GOT3 (cell line): ENCODE results near the gene PLIN1.
"Not testable (repeated sequence)": the region's sequence is repeated elsewhere in the genome, so short reads cannot be mapped to it uniquely, and the experiment has no call there.

Source experiments
- DNase-seq: peaks from one replicate; lab custom pipeline; 2025; ENCODE audit warnings: mixed read lengths; lab: John Stamatoyannopoulos, UW

The PLIN1 gene

GRCh38 chr15:89679212-89679611 lies at the start of gene PLIN1:
TSS of gene PLIN1 (minus strand) at chr15:89679367. CDS start at chr15:89677489, 1,878 bp downstream.
- DNase-seq = no peak

GRCh38 chr15:89728254-89728653 lies 49.1 kb upstream of the PLIN1 start:
- no peak for DNase-seq

- no peak for DNase-seq
Measured at GRCh38 chr15:89725064-89725463, 45.9 kb upstream of the PLIN1 start.

- DNase-seq = no peak
Measured at GRCh38 chr15:89724621-89725020, 45.5 kb upstream of the PLIN1 start.

- DNase-seq = no peak
Measured at GRCh38 chr15:89723031-89723430, 43.9 kb upstream of the PLIN1 start.

GRCh38 chr15:89714775-89715174 lies 35.6 kb upstream of the PLIN1 start:
- no peak for DNase-seq

GRCh38 chr15:89707577-89707976 lies 28.4 kb upstream of the PLIN1 start:
- DNase-seq = no peak

- no peak for DNase-seq
Measured at GRCh38 chr15:89704411-89704810, 25.2 kb upstream of the PLIN1 start.

GRCh38 chr15:89695198-89695597 lies 16.0 kb upstream of the PLIN1 start:
- DNase-seq = no peak

- no peak for DNase-seq
Measured at GRCh38 chr15:89693696-89694095, 14.5 kb upstream of the PLIN1 start.

- no peak for DNase-seq
Measured at GRCh38 chr15:89693091-89693490, 13.9 kb upstream of the PLIN1 start.

GRCh38 chr15:89690276-89691218 lies 11.4 kb upstream of the PLIN1 start, which contains the start of the genes PEX11A and WDR93:
TSS of gene PEX11A (minus strand) at chr15:89690754. CDS start at chr15:89690632, 122 bp downstream.
TSS of gene WDR93 (plus strand) at chr15:89690811. CDS start at chr15:89701747, 10,936 bp downstream.
- DNase-seq = no peak

GRCh38 chr15:89689930-89690275 lies 10.7 kb upstream of the PLIN1 start:
- DNase-seq = not testable (repeated sequence)

GRCh38 chr15:89686522-89686921 lies 7.4 kb upstream of the PLIN1 start:
- no peak for DNase-seq

- DNase-seq = no peak
Measured at GRCh38 chr15:89685995-89686394, 6.8 kb upstream of the PLIN1 start.

- DNase-seq = no peak
Measured at GRCh38 chr15:89681146-89681545, 2.0 kb upstream of the PLIN1 start.

- no peak for DNase-seq
Measured at GRCh38 chr15:89680282-89680873, 1.2 kb upstream of the PLIN1 start.

GRCh38 chr15:89677381-89677780 lies 1.8 kb downstream of the PLIN1 start:
- DNase-seq = no peak

- DNase-seq = no peak
Measured at GRCh38 chr15:89675606-89676005, 3.6 kb downstream of the PLIN1 start.

GRCh38 chr15:89674526-89674925 lies 4.6 kb downstream of the PLIN1 start:
- no peak for DNase-seq

GRCh38 chr15:89673165-89673512 lies 6.0 kb downstream of the PLIN1 start:
- DNase-seq = no peak

- DNase-seq = no peak
Measured at GRCh38 chr15:89672221-89673164, 6.7 kb downstream of the PLIN1 start.
